ENCODE data around the gene MAP3K5. TPM values are rescaled to one million over a fixed set of nuclear protein-coding genes. Genes with fewer than 3 reads are reported as not detected.
"Not testable (repeated sequence)": the region's sequence is repeated elsewhere in the genome, so short reads cannot be mapped to it uniquely, and the experiment has no call there.

MAP3K5 gene
- total RNA-seq, 2 donors from 2014 or later: 13.8 to 20.1 TPM

DNA sequence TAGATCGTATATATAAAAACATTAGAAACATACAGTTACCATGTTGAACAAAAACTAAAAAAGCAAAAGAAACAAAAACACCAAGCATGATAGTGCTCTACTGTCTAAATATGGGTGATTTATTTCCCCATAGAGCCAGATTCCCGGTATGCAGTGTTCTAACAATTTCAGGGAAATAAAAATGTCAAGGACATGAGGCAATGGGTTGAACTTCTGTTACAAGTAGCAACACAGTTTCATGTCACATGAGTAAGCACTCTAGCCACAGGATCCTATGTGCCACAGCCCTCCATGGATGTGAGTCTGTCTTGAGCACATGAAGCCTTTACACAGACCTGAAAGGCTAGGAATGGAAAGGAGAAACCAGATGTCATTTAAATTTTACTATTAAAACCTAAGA is 96.0 kb downstream of the MAP3K5 start:
- H3K4me1 Mint-ChIP-seq: peaks cover 18% of the 10 kb centered on the region
- no peak overlapping the region for H3K4me3 Mint-ChIP-seq
- H3K9me3 Mint-ChIP-seq: no peaks in the 10 kb centered on the region
- peaks cover 70% of the 10 kb centered on the region for H3K36me3 Mint-ChIP-seq (ENCODE audit: low read depth)
- H3K27ac Mint-ChIP-seq: no peak overlapping the region
- no peaks in the 10 kb centered on the region for H3K27me3 Mint-ChIP-seq
- peak; percentile 40 for ATAC-seq (replicated peaks)

DNA sequence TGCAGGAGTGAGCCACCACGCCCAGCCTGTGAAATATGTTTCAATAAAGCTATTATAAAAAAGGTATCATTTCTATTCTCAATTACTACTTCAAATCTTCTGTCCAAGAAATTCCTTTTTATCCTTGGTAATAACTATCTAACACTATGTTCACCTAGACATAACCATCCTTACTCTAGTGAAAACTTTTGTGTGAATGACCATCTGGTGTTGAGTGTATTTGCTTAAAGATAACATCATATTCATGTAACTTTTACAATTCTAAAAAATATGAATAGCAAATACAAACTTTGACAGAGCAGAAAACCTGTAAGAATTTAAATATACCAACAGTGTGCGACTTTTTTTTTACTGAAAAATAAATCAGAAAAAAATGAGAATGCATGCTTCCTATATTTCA is 96.9 kb downstream of the MAP3K5 start:
- peaks cover 77% of the 10 kb centered on the region for H3K36me3 Mint-ChIP-seq (ENCODE audit: low read depth)
- no peak for ATAC-seq (replicated peaks)
- H3K4me1 Mint-ChIP-seq: peaks cover 10% of the 10 kb centered on the region
- H3K27ac Mint-ChIP-seq: no peak overlapping the region
- H3K27me3 Mint-ChIP-seq: no peaks in the 10 kb centered on the region
- H3K4me3 Mint-ChIP-seq: no peak overlapping the region
- H3K9me3 Mint-ChIP-seq: no peaks in the 10 kb centered on the region

DNA sequence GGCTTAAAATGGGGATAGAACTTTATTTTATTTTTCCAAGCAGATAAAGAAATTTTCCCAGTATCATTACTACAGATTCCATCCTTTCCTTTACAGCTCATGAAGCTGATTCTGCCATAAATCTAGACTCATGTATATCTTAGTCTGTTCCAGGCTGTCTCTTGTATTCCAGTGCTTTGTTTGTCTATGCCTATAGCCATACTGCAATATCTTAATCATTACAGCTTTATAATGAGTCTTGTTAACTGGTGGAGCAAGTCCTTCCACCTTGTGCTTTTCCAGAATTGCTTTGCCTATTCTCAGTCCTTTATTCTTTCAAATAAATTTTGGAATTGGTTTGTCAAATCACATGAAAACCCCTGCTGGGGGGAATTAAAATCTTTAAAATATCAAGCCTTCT is 99.2 kb downstream of the MAP3K5 start:
- no peak for ATAC-seq (replicated peaks)

DNA sequence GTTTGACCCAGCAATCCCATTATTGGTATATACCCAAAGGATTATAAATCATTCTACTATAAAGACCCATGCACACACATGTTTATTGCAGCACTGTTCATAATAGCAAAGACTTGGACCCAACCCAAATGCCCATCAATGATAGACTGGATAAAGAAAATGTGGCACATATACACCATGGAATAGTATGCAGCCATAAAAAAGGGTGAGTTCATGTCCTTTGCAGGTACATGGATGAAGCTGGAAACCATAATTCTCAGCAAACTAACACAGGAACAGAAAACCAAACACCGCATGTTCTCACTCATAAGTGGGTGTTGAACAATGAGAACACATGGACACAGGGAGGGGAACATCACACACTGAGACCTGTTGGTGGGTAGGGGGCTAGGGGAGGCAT is 104.4 kb downstream of the MAP3K5 start:
- H3K27ac Mint-ChIP-seq; H3K9me3 Mint-ChIP-seq; H3K4me1 Mint-ChIP-seq; ATAC-seq (replicated peaks); H3K4me3 Mint-ChIP-seq; H3K27me3 Mint-ChIP-seq: not testable (repeated sequence)
- H3K36me3 Mint-ChIP-seq (ENCODE audit: low read depth): peaks cover 57% of the 10 kb centered on the region

More for the DNA sequence above, 99.2 kb downstream of the MAP3K5 start:
- no peak overlapping the region for H3K27ac Mint-ChIP-seq
- no peak overlapping the region for H3K4me3 Mint-ChIP-seq
- no peaks in the 10 kb centered on the region for H3K27me3 Mint-ChIP-seq
- peaks cover 3% of the 10 kb centered on the region for H3K4me1 Mint-ChIP-seq
- peaks cover 93% of the 10 kb centered on the region for H3K36me3 Mint-ChIP-seq (ENCODE audit: low read depth)
- H3K9me3 Mint-ChIP-seq: no peaks in the 10 kb centered on the region

DNA sequence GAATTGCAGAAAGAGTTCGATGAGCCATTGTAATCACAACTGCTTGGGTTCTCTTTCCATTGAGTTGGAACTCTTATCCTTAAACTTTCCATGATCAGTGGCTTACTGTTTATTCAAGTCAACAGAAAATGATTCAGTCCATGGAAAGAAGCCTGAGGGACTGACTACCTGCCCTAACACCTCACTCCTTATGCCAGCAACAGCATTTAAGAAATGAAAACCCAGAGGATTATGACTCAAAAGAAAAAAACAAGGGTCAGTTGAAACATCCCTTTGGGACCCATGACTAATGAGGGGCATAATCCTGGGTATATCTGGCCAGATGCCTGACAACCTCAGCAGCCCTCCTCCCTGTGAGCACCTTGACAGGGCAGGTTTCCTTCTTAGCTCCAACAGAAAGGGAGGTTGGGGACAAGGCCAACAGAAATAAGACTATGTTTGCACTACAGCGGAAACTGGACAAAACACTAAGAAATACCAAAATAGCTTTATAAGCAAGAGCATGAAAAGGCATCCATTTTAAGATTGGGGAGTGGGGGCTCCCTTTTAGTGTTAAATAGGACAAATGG is 106.7 kb downstream of the MAP3K5 start:
- ATAC-seq (replicated peaks): no peak
- no peak overlapping the region for H3K4me3 Mint-ChIP-seq
- H3K9me3 Mint-ChIP-seq: no peaks in the 10 kb centered on the region
- H3K36me3 Mint-ChIP-seq (ENCODE audit: low read depth): peaks cover 45% of the 10 kb centered on the region
- H3K4me1 Mint-ChIP-seq: no peaks in the 10 kb centered on the region
- H3K27me3 Mint-ChIP-seq: no peaks in the 10 kb centered on the region
- no peak overlapping the region for H3K27ac Mint-ChIP-seq

DNA sequence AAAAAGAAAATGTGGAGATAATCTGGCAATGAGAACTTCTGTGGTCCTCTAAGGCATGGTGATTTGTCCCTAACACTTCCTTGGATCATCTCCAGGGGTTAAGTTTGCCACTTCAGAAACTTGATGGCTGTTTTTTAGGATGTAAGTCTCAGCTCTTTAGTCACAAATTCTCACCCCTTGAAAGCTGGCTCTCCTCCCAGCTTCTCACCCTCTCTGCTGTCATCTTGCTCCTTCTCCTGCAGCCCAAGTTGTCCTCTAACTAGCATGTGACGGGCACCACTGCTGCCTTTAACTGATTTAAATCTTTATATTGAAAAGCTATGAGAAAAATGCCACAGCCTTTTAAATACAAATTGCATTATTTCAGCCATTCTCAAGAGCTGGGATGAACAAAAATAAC is 107.8 kb downstream of the MAP3K5 start:
- peaks cover 36% of the 10 kb centered on the region for H3K36me3 Mint-ChIP-seq (ENCODE audit: low read depth)
- no peaks in the 10 kb centered on the region for H3K4me1 Mint-ChIP-seq
- no peaks in the 10 kb centered on the region for H3K27me3 Mint-ChIP-seq
- ATAC-seq (replicated peaks): no peak
- H3K4me3 Mint-ChIP-seq: no peak overlapping the region
- H3K9me3 Mint-ChIP-seq: no peaks in the 10 kb centered on the region
- no peak overlapping the region for H3K27ac Mint-ChIP-seq

DNA sequence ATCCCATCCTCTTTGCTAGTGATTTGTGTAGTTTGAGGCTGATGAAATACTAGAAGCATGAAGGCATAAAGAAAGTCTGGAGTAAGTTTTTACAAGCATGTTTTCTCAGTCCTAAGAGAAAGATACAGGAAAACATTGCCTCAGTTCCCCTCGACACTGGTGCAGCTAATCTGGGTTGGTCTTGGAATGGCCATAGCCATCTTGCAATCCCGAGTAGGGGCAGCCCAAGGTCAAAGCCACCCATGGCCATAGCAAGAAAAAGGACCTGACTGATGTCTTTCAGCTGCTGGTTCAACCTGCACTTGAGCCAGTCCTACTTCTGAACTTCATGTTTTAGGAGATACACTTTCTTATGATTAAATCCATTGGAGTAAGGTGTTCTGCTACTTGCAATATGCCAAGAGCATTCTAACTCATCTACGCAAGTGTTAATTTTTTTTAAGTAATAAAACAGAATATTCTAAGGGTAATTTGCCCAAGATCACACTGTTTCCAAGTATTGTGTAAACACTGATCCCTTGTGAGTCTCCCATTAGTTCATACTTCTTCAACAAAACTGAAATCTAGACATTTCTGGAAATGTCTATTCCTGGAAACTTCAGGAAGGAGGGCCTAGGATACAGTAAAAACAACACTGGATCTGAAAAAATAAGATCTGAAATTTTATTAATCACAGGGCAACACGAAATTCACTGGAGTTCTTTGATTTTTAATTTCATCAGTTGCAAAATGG is 108.9 kb downstream of the MAP3K5 start:
- H3K9me3 Mint-ChIP-seq: no peaks in the 10 kb centered on the region
- H3K36me3 Mint-ChIP-seq (ENCODE audit: low read depth): peaks cover 25% of the 10 kb centered on the region
- H3K4me3 Mint-ChIP-seq: no peak overlapping the region
- ATAC-seq (replicated peaks): no peak
- no peaks in the 10 kb centered on the region for H3K4me1 Mint-ChIP-seq
- no peaks in the 10 kb centered on the region for H3K27me3 Mint-ChIP-seq
- no peak overlapping the region for H3K27ac Mint-ChIP-seq

DNA sequence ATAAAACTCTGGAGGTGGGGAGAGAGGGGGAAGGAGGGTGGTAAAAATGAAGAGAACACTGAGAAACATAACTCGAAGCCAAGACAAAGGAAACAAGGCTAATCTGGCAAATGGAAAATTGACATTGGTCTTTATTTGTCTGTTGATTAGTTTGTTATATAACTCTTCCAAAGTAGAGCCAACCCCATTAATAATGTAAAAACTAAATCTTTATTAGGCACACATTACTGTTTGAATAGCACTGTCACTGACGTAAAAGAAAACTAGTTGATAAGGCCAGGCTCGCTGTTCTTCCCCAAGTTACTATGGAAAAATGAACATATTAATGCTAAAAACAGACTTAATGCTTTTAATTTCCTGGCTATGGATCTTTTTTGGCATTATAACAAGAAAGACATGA is 110.0 kb downstream of the MAP3K5 start:
- H3K36me3 Mint-ChIP-seq (ENCODE audit: low read depth): peaks cover 19% of the 10 kb centered on the region

DNA sequence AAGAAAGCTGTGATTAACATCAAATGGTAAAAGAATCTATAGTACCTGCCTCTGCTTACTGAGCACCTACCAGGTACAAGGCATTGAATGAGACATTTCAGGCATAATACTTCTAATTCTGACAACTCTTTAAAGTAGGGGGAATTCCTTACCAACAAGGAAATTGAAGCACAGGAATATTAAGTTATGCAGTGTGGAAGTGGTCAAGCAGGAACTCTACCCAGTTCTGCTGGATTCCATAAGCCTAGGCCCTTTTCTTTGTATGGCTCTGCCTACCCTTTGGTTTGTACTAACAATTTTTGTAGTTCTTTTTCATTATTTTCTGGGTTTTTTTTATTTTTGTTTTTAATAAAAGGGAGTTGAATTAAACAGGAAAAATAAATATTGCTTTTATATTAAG is 114.5 kb downstream of the MAP3K5 start:
- Mint-ChIP-seq H3K4me3 (no peak overlapping the region), H3K36me3 (ENCODE audit: low read depth) (peaks cover 31% of the 10 kb centered on the region), H3K27me3 (no peaks in the 10 kb centered on the region), H3K27ac (no peak overlapping the region), H3K4me1 (no peaks in the 10 kb centered on the region), H3K9me3 (no peaks in the 10 kb centered on the region)
- ATAC-seq (replicated peaks): no peak

More for the DNA sequence above, 110.0 kb downstream of the MAP3K5 start:
- ATAC-seq (replicated peaks): no peak
- Mint-ChIP-seq H3K27ac (no peak overlapping the region), H3K9me3 (no peaks in the 10 kb centered on the region), H3K4me3 (no peak overlapping the region), H3K4me1 (no peaks in the 10 kb centered on the region), H3K27me3 (no peaks in the 10 kb centered on the region)

DNA sequence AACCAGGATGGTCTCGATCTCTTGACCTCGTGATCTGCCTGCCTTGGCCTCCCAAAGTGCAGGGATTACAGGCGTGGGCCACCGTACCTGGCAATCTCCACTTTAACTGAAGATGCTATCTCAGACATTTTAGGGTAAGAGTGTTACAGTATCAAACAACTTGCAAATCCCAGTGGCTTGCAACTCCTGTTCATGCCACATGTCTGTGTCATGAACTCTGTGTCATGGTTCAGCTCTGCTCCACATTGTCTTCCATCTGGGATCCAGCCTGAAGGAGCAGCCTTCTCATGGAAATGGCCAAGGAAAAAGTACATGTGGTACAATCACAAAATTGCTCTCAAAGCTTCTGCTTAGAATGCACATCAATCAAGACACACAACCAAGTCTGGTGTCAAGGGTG is 114.9 kb downstream of the MAP3K5 start:
- H3K27ac Mint-ChIP-seq: no peak overlapping the region
- peaks cover 26% of the 10 kb centered on the region for H3K36me3 Mint-ChIP-seq (ENCODE audit: low read depth)
- ATAC-seq (replicated peaks): no peak
- no peaks in the 10 kb centered on the region for H3K9me3 Mint-ChIP-seq
- H3K27me3 Mint-ChIP-seq: no peaks in the 10 kb centered on the region
- no peaks in the 10 kb centered on the region for H3K4me1 Mint-ChIP-seq
- no peak overlapping the region for H3K4me3 Mint-ChIP-seq

DNA sequence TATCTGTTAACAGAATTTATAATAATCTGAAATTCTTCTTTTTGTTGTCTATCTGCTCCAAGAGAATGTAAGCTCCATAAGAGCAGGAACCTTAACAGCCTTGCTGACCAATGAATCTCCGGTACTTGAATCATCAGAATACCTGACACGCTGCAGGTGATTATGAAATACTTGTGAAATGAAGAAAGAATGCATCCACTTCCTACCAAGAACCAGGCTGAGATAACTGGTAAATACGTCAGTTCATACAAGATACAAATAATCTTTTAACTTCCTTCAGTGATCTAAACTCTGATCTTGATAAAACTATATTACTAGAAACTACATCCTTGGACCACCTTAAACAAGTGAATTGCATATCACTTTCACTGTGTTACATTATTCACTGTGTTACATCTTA is 116.2 kb downstream of the MAP3K5 start:
- Mint-ChIP-seq H3K4me3 (no peak overlapping the region), H3K9me3 (no peaks in the 10 kb centered on the region), H3K36me3 (ENCODE audit: low read depth) (peaks cover 21% of the 10 kb centered on the region), H3K4me1 (no peaks in the 10 kb centered on the region), H3K27ac (no peak overlapping the region), H3K27me3 (no peaks in the 10 kb centered on the region)
- no peak for ATAC-seq (replicated peaks)

DNA sequence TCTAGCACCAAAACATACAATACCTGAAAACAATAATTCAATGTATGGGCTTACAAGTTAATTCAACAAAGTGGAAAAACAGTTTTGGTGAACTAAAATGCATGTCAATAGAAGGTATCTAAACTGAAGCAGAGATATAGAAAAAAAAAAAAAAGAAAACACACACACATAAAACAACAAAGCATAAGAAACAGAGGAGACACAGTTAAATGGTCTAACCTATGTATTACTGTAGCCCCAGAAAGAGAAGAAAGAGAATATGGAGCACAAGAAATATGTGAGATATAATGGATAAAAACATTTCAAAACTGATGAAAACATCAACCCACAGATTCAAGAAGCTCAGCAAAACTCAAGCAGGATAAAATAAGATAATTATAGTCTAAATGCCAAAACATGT is 118.7 kb downstream of the MAP3K5 start:
- H3K27ac Mint-ChIP-seq: peak overlapping the region; percentile 2
- no peak overlapping the region for H3K4me3 Mint-ChIP-seq
- H3K4me1 Mint-ChIP-seq: no peaks in the 10 kb centered on the region
- H3K9me3 Mint-ChIP-seq: no peaks in the 10 kb centered on the region
- no peak for ATAC-seq (replicated peaks)
- H3K27me3 Mint-ChIP-seq: no peaks in the 10 kb centered on the region
- H3K36me3 Mint-ChIP-seq (ENCODE audit: low read depth): peaks cover 30% of the 10 kb centered on the region

DNA sequence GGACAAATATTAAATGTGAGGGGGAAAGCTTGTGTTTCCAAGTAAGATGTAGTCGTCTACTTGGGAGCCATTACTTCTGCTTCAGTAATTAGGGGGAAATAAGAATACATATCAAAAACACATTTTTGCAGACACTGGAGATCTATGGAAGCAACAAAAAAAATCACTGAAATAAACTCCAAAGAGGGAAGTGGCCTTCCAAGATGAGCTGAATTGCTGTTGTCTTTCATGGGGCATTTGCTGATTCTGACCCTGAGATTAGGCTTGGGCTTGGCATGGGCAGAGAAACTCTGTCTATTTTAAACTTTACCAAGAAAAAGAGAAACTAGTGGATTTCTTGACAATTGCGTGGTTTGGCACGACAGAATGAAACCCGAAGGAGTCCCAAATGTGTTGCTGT is 120.1 kb downstream of the MAP3K5 start:
- no peaks in the 10 kb centered on the region for H3K4me1 Mint-ChIP-seq
- no peak overlapping the region for H3K27ac Mint-ChIP-seq
- H3K27me3 Mint-ChIP-seq: no peaks in the 10 kb centered on the region
- H3K9me3 Mint-ChIP-seq: no peaks in the 10 kb centered on the region
- no peak for ATAC-seq (replicated peaks)
- no peak overlapping the region for H3K4me3 Mint-ChIP-seq
- peaks cover 27% of the 10 kb centered on the region for H3K36me3 Mint-ChIP-seq (ENCODE audit: low read depth)

DNA sequence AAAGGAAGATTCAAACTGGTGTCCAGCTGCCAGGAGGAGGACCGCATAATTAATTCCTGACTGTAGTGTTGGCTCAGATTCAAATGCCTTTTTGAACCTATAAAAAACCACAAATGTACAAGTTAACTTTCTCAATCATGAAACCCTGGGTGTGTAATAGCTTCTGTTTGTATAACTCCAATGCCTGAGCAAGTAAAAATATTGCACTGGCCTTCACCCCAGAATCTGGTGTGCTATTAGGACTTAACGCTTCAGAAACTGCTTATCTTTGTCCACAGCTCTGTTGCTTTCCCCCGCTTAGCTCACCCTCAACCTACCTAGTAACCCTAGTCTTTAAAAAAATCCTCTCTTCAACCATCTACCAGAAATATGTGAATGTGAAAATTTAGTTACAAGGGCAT is 123.0 kb downstream of the MAP3K5 start:
- no peaks in the 10 kb centered on the region for H3K9me3 Mint-ChIP-seq
- no peak for ATAC-seq (replicated peaks)
- no peaks in the 10 kb centered on the region for H3K27me3 Mint-ChIP-seq
- H3K4me3 Mint-ChIP-seq: no peak overlapping the region
- H3K36me3 Mint-ChIP-seq (ENCODE audit: low read depth): peaks cover 28% of the 10 kb centered on the region
- no peaks in the 10 kb centered on the region for H3K4me1 Mint-ChIP-seq
- no peak overlapping the region for H3K27ac Mint-ChIP-seq

DNA sequence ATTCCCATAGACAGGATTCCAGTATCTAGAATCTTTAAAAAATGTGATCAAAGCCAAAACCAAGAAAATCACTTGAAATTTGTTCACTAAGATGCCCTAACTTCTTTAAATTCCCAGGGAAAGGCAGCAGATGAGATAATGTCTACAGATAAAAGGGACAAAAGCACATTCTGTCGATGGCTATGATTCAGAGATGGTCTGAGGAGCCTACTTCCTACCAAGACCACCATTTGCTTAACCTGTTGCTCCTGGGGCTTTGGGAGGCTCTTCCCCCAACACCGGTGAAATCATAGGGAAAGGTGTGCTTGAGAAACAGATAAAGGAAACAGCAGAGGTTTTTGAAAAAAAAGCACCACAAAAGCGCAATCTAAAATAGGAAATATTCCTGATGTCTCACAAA is 123.7 kb downstream of the MAP3K5 start:
- H3K4me3 Mint-ChIP-seq: no peak overlapping the region
- no peaks in the 10 kb centered on the region for H3K9me3 Mint-ChIP-seq
- no peaks in the 10 kb centered on the region for H3K27me3 Mint-ChIP-seq

More for the DNA sequence above, 123.7 kb downstream of the MAP3K5 start:
- Mint-ChIP-seq H3K36me3 (ENCODE audit: low read depth) (peaks cover 31% of the 10 kb centered on the region), H3K4me1 (no peaks in the 10 kb centered on the region), H3K27ac (no peak overlapping the region)
- ATAC-seq (replicated peaks): no peak

All from activated T-helper 17 cell treated with anti-CD3 and anti-CD28 coated beads, Interleukin-2, amount 50 U/mL, for 72 hours (primary cell).